HG03520 (cell line): ENCODE data around the gene TLNRD1.
"Not testable (repeated sequence)": the region's sequence is repeated elsewhere in the genome, so short reads cannot be mapped to it uniquely, and the experiment has no call there.

ENCODE experiments used
- ATAC-seq: cut with Tn5 transposase; IDR thresholded peaks from one replicate; pipeline ENCODE4 v1.9.1; 2021; ENCODE audit warnings: mild to moderate bottlenecking, moderate library complexity; ENCODE audit not compliant: unreplicated experiment

The TLNRD1 gene

DNA sequence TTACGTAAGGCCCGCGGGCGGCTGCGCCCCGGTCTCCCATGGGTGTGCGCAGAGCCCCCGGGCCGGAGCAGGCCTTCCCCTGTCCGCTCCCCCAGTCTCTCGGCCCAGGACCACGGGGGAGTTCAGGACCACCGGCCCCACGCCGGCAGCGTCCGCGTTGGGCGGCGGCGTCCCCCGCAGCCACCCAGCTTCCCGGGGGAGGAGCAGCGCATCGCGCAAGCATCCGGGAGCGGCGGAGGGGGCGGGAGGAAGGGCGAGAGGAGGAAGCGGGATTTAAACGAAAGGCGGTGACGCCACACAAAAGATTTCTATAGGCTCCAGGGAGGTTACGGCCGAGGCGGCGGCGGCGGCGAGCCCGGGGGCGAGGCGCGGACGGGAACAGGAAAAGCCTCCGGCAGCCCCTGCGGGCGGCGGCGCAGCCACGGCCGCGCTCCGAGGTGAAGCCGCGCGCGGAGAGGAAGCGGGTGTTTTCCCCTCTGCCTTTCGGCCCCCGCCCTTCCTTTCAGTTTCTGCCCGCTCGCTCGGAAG, at the start of gene TLNRD1:
Gene TLNRD1, plus strand, starts transcription at position 300 of the 528 bp plus-strand sequence. CDS start 1,349 bp downstream, outside the sequence.
- peak; percentile 45 for ATAC-seq

DNA sequence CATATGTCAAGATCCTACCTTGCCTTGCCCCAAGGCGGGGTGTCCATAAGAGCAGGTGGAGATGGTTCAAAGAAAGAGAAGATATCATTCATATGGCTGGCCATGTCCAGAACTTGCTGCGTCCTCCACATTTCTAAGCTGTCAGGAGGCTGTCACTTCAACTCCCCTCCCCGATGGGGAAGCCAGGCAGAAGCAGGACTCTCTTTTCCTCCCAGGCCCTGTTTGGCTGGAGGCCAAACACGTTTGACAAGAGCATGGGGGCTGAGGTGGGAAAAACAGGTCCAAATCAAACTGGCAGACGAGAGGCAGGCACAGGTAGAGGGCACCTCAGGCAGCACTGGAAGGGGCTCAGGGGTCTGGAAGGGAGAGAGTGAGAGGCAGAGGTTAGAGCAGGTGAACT, 48.8 kb upstream of the TLNRD1 start:
- no peak for ATAC-seq

DNA sequence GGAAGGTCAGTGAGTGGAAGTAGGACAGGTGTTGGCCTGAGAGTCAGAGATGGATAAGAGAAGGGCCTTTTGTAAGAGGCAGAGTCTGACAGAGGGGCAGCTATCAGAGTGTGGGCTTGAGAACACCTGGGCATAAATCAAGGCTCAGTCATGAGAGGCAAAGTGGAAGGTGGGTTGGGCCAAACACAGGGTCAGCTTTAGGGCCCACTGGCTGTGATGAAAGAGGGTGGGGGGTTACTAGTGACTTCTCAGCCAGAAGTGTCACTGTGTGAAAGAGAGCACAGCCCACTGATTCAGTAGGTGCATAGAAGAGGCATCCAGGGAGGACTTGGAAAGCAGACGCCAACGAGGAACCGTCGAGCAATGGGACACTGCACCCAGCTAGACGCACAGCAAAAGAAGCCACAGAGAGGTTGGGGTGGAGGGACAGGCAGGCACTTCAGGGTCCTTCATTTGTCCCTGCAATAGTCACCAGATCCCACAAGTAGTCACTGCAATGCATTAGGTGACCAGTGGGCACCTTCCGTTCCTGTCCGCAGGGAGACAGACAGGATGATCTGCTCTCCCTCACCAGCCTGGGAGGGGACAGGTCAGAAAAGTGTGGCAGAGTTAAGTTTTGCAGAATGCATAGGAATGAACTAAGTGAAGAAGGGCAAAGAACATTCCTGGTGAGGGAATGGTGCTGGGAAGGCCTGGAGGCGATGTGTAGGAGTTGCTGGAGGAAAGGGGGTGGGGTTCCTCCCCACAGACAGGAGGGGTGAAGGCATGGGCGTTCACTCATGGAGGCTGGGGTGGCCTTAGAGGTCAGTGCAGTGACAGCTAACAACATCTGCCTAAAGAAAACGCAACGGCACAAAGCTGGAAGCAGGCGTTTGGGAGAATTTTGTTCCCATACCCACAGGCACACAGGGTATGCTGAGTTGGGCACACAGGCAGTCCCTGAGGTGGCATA, 47.4 kb upstream of the TLNRD1 start:
- ATAC-seq, result no peak

DNA sequence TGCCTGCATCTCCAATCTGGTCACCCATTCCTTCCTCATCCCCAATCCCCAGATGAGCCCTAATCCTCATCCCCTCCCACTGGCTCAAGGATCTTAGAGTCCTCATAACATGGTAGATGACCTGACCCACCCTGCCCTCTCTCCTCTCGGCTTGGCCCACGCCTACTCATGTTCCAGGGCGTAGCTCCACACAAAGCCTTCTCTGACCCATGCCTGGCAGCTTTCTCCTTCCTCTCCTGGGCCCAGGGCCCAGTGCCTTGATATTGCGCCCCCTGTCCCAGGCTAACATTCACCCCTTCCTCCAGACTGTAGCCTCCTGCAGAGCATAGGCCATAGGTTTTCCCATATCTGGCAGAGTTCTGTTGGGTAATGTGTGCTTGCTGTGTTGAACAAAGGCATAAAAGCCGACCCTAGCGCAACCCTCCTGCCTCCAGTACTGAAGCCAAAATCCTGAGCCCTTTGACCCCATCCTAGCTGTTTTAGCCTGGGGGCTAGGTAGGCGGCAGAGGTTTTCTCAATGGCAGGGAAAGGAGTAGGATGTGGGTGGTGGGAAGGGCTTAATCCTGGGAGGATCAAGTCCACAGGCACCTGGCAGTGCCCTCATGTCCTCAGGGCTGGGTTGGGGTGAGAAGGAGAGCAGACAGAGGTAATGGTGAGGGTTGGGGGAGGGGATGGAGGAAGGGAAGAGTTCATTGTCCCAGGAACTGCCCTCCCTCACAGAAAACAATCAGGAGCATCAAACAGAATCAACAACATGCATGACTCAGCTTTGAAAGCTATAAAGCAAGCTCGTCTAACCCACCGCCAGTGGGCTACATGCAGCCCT, 46.6 kb upstream of the TLNRD1 start:
- no peak for ATAC-seq

DNA sequence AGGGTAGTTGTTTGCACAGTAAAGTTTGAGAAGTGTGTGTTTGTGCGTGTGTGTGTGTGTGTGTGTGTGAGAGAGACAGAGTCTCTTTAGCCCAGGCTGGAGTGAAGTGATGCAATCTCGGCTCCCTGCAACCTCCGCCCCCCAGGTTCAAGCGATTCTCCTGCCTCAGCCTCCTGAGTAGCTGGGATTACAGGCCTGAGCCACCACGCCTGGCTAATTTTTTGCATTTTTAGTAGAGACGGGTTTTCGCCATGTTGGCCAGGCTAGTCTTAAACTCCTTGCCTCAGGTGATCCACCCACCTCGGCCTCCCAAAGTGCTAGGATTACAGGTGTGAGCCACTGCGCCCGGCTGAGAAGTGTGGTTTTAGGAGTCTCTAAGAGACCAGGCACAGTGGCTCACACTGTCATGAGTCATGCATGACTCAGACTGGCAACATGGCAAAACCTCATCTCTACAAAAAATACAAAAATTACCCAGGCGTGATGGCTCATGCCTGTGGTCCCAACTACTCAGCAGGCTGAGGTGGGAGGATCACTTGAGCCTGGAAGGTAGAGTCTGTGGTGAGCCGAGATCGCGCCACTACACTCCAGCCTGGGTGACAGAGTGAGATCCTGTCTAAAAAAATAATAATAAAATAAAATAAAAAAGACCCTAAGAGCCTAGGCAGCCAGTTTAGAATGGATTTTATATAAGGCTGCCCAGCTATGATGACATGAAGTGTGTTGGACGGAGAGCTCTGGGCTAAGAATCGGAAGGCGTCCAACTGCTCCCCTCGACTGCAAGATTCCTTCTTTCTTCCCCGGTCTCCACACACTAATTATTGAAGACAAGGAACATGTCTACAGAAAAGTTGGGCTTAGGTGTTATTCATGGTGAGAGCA, 44.9 kb upstream of the TLNRD1 start:
- ATAC-seq, result not testable (repeated sequence)

DNA sequence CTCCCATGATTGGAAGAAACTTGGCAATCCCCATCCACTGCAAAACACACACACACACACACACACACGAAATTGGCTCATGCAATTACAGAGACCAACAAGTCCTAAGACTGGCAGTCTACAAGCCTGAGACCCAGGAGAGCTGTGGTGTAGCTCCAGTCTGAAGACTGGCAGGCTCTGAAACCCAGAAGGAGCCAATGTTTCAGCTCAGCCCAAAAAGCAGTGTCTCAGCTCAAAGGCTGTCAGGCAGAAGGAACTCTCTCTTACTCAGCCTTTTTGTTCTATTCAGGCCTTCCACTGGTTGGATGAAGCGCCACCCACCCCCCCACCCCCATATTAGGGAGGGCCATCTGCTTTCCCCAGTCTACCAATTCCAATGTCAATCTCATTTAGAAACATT, 43.2 kb upstream of the TLNRD1 start:
- no peak for ATAC-seq

DNA sequence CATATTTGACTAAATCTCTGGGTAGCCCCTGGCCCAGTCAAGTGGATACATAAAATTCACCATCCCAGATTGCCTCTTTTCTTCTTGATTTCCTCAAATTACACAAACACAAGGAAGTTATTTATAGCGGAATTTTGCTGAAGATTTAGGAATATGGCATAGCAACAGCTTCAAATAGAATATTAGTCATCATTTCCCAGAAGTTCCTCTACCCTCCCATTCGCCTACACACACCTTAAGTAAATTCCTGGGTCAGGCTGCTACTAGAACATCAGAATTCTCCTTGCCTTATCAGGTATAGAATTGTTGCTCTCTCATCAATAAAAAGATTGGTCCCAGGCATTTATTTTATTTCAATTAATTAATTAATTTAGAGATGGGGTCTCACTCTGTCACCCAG, 42.7 kb upstream of the TLNRD1 start:
- ATAC-seq, result no peak

DNA sequence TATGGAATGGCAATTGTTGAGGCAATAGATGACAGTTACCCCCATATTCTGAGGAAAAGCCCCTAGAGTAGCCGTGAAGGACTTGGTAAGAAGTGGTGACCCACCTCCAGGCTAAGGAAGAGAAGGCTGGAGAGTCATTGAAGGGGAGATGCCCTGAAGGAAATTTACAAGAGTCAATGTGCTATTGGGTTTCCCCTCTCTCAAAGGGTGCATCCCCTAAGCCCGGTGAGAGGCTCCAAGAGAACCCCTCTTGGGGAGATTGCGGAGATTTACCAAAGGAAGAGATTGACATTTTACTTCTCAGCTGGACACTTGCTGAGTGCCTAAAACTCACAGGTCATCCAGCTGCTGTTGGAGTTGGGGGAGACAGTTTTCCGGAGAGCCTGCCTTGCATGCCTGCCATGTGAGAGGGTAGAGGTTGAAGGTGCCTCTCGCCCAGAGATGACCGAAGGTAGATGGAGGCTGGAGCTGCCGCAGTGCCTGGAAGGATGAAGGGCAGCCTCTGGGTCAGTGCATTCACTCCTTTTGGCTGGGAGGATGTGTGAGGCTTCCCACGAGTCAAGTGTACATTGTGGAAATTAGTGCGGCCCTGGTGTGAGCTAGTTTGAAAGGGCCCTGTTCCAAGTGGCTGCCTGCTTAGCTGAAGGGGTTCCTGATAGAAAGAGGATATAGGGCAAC, 41.8 kb upstream of the TLNRD1 start:
- no peak for ATAC-seq

DNA sequence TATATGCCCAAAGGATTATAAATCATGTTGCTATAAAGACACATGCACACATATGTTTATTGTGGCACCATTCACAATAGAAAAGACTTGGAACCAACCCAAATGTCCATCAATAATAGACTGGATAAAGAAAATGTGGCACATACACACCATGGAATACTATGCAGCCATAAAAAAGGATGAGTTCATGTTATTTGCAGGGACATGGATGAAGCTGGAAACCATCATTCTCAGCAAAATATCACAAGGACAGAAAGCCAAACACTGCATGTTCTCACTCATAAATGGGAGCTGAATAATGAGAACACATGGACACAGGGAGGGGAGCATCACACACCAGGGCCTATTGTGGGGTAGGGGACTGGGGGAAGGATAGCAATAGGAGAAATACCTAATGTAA, 35.3 kb upstream of the TLNRD1 start:
- ATAC-seq, result not testable (repeated sequence)

DNA sequence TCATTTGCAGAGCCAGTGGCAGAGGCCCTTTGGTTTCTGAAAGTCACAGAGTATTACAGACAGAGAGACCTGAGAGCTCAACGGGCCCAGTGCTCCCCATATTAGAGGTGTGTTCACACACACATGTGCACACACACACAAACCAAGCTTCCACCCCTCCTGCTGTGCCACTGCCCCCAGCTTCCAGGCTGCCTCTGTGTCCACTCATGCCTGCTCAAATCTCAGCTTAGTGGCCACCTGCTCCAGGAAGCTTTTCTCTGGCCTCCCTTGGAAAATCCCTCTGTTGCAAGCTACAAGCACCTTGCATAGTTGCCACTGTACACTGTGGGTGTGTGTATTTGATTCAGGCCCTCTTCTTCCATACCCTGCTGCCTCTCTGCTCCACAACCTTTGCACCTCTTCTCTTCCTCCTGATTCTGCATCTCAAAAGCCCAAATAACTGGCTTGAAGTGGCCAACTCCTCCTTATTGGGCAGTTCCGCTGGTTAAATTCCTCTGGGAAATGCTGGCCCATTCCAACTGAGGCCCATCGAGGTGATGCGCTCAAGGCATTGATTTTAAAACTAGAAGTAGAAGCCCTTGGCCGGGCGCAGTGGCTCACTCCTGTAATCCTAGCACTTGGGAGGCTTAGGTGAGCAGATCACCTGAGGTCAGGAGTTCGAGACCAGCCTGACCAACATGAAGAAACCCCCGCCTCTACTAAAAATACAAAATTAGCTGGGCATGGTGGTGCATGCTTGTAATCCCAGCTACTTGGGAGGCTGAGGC, 34.1 kb upstream of the TLNRD1 start:
- ATAC-seq, result no peak

DNA sequence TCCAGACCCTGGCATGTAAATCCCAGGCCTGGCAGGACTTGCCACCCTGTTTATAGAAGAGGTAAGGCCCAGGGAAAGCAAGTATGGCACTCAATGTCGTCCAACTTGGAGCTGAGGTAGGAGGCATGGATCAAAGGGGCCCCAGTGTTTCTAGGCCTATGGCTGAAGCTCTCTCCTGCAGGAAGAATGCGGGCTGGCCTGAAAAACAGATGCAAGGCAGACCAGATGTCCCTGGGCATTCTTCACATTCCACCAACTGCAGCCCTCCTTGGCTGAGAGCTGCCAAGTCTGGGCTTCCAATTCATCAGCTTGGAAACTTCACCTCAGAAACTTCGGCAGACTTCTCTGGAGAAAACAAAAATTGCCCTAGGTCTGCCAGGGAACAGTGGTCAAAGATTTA, 33.3 kb upstream of the TLNRD1 start:
- ATAC-seq, result no peak

DNA sequence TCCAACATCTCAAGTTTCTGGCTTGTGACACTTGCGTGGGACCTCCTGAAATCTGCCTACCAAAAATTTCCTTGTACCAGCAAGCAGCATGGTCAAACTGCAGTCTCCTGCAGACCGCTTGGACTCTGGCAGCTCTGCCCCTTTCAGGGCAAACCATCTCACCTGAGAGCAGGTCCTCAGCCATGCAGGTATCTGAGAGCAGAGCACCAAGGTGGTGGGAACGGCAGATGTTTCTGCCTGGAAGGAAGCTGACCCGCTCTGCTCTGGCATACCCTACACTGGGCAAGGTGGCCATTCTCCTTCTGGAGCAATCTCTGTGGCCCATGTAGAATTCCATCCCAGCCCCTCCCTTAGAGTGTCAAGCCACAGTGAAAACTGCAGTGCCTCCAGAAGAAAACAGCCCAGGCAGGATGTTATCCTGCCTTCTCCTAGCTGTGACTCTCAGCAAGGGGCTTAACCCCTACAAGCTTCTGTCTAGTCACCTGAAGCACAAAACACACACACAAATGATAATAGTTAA, 32.7 kb upstream of the TLNRD1 start:
- ATAC-seq, result no peak

DNA sequence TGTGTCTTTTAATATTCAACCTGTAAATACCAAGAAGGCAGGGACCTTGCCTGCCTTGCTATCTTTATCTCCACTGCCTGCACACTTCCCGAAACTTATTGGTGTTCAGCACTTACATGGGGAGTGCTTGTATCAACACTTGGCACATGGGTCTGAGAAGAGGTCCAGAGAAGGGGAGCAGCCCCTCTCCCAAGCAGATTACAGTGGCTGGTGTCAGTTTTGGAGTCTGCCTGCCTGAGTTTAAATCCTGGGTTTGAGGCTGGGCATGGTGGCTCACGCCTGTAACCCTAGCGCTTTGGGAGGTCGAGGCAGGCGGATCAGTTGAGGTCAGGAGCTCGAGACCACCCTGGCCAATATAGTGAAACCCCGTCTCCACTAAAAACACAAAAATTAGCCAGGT, 31.4 kb upstream of the TLNRD1 start:
- no peak for ATAC-seq

DNA sequence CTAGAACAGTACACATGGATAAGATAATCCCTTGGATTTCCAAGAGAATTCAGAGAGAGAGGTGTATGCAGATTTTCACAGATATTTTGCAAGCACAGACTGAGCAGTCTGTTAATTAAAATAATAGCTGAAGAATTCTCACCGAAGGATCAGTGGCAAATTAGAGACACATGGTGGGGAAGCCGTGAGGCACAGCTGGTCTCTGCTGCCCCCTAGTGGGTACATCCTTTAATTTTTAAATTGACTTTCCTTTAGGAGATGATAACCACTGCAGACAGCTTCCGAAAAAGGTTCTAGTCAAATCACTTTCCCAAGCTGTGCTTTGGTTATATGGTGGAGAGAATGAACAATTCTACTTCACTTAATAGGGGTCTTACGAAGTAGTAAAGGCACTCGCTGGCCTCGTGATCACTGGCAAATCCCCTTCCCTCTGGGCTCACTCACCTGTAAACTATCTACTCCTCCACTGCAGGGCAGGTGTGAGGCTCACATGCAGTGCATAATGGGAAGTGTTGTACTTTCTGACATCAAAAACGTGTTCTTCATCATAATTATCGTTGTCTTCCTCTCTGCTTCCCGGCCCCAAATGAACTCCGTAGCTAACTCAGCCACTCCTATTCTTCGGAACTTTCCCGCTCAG, 30.6 kb upstream of the TLNRD1 start:
- ATAC-seq, result no peak

DNA sequence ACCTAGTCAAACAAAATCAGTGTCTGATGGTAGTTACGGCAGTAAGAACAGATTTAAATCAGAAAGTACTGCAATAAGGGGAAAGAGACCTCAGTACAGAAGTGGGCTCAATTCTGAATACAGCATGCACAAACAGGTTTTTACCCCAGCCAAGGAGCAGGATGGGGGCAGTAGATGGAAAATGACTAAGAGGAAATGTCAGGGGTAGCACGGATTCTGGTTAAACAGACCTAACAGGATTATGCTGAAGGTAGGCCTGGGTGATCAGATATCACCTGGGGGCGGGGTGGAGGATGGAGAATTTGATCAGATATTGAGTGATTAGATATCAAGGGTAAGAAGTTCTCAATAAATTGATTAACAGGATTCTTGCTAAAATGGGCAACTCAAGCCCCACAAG, 30.1 kb upstream of the TLNRD1 start:
- ATAC-seq, result no peak

DNA sequence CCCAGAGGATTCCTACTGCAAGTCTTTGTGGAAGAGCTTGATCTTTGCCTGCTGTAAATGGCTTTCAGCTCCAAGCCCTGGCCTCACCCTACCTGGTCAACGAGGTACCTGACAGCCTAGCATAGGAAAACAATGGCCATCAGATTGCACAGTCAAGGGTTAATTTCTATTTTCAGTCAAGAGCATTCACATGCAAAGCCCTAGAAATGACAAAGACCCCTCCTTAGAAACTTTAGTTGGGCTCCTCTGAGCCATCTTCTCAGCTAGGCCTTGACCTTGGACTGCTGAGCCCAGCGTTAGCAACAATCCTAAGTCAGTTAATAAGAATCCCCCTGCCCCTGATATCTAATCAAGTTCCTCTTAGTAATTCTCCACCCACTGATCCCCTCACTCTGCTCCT, 29.6 kb upstream of the TLNRD1 start:
- ATAC-seq, result no peak

DNA sequence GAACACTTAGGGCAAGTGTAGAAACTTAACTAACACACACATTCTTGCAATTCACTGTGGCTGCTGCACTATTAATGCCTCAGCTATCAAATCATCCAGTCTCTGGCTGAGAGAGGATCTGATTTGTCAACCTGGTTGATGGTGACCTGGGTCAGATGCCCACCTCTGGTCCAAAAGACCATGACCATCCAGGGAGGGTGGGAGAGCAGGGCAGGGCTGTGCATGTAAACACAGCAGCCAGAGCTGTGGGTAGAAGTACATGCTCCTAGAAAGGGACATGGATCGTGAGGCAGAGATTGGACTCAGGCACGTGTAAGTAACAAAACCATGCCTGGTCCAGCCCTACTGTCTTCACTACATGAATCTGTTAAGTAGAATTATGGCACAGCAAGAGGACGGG, 28.4 kb upstream of the TLNRD1 start:
- ATAC-seq, result no peak

DNA sequence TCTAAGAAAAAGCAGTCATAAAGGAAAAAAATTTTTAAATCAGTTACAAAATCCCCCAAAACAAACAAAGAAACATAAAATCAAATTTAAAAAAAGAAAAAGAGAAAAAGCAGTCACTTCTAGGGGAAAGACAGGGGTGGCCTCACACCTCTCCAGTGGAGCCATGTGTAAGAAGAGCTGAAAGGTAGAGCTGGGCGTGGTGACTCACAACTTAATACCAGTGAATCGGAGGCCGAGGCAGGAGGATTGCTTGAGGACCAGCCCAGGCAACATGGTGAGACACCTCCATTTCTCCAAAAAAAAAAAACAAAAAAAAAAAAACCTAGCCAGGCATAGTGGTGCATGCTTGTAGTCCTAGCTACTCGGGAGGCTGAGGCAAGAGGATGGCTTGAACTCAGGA, 25.8 kb upstream of the TLNRD1 start:
- ATAC-seq, result no peak

DNA sequence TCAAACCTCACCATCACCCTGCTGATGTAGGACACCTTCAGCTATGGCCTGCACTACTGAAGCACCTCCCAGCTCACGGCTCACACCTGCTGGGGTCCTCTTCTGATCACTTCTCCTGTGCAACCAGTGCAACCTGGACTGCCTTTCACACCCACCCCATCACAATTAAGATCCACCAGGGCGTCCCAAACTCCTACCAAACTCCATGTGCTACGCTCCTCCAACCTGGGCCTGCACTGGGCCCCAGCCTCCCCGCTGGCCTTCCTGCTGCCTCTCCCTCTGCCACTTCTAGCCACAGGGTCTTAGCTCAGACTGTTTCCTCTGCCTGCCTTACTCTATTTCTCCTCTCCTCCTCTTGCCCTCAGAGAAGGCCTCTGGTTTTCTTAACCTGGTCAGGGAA, 23.9 kb upstream of the TLNRD1 start:
- no peak for ATAC-seq
